Measurements from ENCODE around the gene GADD45G.

GRCh38 chr9:89595646-89596045, 9.2 kb upstream of the GADD45G start:
- no peak for TF ChIP-seq POLR2A (IDR thresholded peaks at IDR 0.05; ENCODE audit: low read length)
- TF ChIP-seq GATA1 (IDR thresholded peaks at IDR 0.05; ENCODE audit: low read depth, low read length), result no peak

Data from erythroblast (primary cell).